Fibroblast of skin of right quadriceps (primary cell): ENCODE measurements around the gene GMDS.
A peak's percentile ranks its signal among the peaks of the same experiment; 100 is the strongest.

Source experiments
- DNase-seq: peaks from one replicate; pipeline ENCODE4 v3.0.0-alpha.2; 2013

Gene GMDS

DNA sequence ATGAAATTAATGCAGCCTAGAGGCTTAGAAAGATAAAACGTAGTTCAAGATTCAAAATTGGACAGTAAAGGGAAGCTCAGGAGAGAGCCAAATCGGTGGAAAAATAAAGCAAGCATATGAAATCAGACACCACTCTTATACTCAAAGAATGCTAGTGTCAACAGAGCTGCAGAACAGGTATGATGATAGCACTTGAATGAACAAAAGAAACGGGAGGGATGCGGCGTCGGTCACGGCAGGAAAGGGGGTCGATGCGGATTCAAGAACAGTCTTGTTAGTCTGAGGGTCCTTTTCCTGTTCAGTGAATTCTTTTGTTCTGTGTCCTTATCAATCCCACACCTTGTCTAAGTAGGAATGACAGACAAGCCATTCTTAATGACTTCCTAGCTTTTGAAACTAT, 521.3 kb downstream of the GMDS start:
- DNase-seq, result no peak

DNA sequence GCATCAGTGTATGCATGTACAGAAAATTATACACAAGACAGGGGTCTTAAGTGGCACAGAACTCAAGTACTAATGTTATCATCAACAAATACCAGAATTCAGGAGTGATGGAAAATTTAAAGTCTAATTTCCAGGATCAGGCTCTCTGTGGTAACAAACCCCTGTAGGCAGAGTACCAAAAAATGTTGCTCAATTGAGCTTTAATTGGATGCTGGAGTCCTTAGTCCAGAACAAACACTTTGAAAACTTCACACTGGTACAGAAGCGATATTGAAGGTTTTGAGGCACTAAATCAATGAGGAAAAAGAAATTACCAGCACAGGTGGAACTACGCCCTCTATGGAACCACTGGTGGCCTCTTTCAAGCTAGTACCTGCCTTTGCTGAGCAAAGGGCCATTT, 522.6 kb downstream of the GMDS start:
- DNase-seq, result no peak

DNA sequence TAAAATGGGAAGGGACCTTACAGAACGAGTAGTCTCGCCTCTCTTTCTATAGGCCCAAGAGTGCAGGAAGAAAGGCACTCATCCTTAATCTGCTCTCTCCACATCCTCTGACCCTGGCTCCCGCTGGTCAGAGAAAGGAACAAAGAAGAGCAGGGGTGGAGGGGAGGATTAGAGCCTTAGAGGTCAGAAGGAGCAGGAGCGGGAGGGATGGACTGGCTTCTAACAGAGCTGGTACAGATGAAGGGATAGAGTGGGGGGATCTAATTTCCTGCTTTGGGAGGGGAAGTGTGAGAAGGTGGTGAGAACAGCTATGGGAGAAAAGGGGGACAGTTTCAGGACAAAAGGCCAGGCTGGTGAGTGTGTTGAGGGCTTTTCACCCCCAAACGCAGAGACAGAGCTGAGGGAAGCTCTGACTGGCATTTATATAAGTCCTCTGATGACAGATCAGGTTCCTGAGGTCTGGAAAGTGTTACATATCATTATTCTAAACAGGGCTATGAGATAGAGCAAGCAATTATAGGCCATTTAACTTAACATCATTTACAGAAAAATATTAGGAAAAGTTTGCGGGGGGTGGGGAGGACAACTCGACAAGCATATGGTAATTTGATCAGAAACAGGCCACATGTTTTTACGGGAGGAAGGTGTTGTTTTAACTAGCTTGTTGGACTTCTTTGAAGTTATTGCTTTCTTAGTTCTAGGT, 524.6 kb downstream of the GMDS start:
- DNase-seq, result no peak

DNA sequence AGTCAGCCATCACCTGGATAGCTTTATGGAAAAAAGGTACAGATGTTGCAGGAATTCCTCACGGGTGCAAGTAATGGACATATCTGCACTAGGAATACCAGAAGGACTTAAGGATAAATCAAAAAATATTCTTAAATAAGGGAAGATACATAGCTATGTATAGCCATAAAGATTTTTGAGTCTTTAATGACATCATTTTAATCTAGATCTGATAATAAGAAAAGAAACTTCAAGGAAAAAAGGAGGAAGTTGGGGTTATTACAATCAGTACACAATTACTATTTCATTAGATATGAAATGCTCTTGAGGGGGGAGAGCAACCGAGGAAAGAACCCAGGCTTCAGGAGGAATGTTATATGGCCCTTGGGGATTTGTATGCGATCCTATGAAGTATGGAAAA, 525.5 kb downstream of the GMDS start:
- no peak for DNase-seq

DNA sequence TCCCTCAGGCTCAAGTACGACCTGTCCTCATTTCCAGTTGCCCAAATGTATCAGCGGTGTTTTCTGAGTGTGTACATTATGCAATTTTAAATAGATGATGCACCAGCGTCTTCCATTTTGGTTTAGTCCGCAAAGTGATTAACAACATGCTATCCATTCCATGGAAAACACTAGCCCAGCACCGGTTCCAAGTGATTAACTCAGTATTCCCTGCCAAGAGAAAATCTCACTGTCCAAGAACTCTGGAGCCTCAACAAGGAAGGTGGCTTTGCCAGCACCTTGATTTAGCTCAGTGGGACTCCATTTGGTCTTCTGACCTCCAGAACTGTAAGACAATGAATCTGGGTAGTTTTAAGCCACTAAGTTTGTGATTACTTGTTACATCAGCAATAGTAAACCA, 528.5 kb downstream of the GMDS start:
- no peak for DNase-seq

DNA sequence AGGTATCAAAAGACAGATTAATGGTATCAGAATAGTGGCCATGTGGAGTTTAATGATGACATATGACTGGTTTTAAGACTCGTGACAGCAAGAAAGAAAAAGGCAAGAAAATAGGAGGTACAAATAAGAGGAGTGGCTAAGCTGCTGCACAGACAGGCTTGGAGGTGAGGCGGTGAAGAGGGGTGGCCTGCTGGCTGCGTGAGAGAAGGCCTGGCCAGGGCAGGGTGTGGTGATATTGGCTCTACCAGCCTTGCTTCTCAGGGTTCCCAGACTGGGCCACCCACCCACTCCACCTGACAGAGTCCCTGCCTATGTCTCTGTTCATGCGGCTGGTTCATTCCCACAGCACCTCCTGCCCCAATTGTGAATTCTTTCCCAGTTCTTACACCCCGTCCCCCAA, 529.0 kb downstream of the GMDS start:
- DNase-seq, result no peak

DNA sequence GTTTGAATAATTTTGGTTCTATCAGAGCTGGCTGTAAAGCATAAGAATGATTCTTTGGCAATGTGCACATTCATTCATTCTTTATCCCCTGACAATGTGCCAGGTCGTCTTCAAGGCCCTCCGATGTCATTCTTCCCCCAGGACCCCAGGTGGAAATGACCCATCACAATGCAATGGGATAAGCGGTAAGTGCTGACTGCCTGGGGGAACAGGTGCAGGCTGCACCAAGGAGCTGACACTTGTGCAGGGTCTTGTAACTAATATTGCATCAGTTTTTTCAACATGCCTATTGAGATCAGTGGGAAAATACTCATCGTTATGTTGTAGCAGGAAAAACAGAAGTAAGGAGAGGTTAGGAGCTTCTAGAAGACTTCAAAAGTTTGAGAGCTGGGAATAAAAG, 530.1 kb downstream of the GMDS start:
- no peak for DNase-seq

DNA sequence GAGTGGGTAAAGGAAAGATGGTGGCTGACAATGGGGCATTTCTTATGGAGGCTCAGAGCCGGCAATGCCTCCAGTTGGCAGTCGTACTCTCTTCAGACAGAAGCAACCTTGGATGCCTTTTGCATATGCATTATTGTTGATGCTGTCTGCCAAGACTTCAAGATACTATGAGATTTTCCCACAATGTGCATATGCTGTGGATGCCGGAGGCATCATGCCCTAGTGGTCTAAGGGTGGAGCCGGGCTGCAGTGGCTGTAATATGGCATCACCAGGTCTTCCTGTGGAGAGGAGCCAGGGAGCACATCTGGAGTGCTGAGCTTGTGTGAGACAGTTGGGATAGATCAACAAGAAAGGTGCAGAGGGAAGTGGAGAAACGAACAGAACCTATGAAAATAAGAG, 530.8 kb downstream of the GMDS start:
- DNase-seq, result no peak

DNA sequence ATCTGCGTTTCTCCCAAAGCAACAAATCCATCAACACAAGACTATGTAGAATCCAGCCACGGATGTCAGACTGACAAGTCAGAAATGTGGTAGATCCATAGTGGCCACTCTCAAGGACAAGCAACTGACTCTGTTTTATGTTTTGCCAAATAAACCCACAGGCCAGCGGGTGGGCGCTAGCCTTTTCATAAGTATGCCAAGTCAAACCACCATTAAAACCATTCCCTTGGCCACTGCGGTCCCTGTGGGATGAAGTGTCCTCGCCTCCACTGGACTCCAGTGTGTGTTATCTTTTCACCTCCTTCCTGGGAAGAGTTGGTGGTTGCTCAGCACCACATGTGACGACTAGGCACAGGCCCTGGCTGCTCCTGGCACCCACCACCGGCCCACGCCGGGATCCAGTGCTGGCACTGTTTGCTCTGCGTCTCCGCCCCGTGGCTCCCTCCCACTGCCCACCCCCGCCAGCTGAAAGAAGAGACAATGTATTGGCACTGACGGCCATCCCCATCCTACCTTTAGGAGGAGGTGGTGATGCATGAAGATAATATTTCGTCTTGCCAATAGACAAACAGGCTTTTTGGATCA, 532.3 kb downstream of the GMDS start:
- DNase-seq, result no peak

DNA sequence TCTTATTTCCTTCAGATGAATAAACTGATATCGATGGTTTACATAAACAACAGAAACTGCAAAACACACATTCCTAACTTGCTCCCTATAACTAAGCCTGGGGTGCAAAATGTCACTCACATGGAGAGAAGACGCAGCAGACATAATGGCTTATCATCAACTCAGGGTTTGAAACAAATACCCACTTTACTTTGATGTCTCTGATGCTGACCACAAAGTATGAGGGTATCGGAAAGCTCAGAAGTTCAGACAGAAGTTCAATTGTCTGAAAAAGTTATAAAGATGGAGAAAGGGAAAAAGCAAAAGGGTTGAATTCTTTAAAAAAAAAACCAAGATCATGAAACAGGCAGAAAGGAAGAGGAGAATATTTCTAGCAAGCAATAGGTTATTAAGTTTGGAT, 533.0 kb downstream of the GMDS start:
- no peak for DNase-seq

DNA sequence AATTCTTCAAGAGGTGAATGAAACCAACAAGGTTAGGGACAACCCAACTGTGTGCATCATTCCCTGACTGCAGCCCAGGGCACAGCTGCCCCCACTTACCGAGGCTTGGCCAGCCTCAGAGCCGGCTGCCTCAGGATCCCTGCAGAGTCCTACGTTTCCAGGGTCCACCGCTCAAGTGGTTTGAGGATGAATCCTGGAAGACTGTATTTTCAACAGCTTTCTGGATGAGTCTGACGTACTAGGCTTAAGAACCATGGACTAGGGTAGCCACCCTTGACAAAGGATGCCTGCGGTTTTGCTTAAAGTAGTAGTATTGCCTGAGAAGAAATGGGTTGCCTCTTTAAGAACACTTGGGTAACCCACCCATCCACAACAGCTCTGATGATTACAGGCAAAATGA, 534.3 kb downstream of the GMDS start:
- DNase-seq, result no peak

DNA sequence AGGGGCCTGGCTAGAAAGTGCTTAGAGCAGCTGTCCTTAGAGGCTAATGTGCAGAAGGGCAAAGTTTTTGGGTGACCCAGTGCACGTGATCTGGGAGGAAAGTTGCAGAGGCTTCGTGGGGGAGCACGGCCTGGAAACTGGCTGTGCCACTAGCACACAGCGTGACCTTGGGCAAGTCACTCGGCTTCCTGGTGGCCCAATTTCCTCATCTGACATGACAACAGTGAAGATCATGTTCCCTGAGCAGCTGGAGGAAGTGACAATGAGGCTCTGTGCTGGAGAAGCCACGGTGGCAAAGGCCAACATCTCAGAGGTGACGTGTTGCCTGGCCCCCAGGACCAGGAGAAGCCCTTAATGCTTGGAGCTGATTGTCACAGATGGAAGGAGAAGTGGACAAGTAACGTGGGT, 536.2 kb downstream of the GMDS start:
- no peak for DNase-seq

DNA sequence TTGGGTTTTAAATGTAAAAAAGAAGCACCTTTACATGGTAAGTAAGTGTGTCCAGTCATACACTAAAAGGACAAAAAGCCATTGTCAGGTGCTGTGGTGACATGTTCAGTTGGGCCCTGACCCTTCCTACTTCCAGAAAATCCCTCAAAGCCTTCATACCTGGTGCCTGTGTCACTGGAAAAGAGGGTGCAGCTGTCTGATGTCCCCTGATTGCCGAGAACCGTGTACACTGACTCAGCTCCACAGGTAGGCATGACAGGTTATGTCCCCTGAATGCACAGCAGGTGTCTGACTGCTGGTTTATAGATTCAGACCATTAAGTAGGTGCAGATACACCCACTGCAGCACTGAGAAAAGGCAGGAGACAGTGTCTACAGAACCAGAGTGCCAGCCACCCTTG, 536.6 kb downstream of the GMDS start:
- no peak for DNase-seq

DNA sequence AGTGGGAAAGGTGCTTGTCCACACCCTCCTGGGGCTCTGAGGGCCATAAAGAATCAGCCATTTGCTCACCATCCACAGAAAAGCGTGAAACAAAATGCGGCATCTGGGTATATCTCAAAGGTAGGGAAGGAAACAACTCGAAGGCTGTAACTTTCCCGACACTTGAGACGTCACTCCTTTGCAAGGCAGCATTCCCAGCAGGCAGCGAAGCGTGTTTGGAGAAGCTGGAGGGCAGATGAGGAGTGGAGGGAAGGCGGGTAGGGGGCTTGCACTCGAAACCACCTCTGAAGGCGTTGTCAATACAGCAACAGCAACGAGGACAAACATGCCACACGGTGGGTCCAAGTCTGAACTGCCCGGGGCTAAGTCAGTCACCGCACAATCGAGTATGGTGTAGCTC, 537.3 kb downstream of the GMDS start:
- DNase-seq, result no peak

DNA sequence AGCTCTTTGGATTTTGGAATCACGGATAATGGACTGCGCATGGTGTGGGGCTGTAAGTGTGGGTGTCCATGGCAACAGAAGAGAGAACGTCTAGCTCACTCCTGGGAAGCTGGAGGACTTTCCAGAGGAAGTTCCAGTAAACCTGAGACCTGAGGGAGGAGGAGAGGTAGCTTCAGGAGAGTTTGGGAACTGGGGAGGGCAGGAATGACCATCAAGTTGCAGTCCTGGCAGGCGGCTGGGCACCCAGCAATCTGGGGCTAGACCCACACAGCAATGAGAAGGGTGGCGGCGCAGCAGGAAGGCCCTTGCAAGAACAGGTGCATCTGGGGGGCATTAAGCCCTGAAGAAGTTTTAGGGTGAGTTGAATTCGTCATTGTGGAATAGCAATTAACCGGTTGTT, 539.8 kb downstream of the GMDS start:
- DNase-seq, result no peak

DNA sequence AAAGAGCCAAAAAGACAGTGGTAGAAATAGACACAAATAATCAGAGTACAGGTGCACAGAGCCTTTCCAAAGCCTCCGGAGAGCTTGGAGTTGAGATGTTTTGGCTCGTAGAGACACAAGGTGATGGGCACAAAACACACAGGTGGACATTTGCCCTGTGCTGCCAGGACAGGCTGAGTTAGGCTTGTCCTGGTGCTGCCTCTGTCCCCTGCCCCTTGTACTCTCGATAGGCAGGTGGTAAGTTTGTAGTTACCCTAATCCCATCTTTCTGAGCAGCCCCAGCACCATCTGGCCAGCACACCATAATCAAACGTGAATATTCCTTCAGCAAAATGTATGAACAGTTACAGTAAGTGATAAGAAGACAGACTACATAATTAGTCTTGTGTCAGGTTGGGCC, 540.2 kb downstream of the GMDS start:
- no peak for DNase-seq

DNA sequence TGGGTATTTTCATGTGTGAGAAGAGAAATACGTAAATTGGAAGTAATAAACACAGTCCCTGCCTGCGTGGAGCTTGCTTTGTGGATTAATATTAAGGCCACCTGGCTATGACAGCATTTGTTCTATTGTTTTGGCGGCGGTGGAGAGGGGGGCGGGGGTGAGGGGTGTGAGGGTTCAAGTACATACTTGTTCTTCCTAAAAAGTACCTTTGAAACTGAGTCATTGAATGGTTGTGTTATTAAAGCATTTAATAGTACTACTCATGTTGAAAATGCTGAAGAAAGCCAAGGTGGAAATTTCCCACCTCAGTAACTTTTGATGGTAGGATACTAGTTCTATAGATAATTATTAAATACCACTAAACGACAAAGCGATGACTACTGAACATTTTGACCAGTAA, 540.7 kb downstream of the GMDS start:
- DNase-seq, result no peak

DNA sequence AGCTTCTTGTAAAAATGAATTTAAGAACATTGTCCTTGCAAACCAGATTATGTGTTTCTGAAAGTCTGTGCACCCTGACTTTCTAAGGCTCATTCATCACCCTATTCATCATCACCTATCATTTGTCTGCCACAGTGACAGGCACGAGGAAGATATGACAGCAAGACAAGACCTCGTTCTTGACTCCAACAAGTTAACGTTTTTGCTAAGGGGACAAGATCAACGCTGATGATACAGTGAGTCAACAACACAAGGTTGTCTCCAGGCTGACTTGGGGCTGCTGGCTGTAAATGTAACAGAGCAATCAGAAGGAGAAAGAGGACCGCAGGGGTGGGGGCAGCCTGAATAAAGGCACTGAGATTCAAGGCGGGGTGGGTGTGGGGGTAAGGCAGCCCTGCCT, 541.5 kb downstream of the GMDS start:
- no peak for DNase-seq

DNA sequence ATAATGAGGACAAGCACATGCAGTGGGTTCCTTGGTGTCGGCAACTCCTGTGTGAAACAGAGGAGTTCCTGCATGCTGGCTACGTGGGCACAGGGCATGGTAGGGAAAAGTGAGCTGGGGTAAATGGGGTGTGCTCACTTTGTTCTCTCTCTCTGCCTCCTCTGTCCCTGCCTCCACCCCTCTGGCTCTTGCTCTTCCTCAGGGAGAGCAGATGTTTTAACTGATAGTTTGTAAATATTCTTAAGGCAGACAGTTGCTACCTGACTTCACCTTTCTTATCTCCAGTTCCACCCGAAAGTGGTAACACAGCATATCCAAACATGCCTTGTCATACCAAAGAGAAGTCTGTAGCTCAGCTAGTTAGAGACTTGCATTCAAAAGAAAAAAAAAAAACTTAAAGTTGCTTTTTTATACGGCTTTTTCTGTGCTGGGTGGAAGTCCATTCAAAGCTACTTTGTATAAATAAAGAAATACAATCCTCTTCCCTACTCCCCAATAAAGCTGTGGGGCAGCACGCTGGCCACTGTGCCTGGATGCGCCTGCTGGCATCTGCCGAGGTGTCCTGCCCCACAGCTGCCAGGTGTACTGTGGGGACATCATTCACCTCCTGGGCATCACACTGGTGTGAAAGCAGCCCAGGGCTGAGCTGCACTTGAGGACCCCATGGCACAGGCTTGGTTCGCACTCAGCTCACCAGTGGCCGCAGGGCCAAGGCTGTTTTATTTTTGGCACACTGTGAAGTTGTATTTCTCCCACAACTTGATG, 542.1 kb downstream of the GMDS start:
- DNase-seq, result no peak

DNA sequence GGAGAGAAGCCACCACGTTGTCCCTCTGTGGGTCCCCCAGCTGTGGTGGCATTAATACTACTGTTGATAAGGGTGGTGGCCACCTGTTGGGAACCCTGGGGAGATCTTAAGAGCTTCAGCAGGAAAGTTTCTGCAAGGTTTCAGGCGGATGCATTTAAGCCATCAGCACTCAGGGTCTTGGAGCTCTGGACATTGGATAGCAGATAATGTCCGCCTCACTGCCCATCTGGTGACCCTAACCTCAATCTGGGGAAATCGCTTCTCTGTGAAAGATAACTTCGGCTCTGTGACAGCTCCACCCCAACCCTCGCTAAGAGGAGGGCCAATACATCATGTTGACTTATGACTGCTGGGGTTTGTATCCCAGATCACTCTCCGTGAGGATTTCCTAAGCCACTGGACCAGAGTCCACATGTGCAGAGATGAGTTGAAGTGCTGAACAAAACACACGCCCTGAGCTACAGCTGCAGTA, 542.8 kb downstream of the GMDS start:
- no peak for DNase-seq

DNA sequence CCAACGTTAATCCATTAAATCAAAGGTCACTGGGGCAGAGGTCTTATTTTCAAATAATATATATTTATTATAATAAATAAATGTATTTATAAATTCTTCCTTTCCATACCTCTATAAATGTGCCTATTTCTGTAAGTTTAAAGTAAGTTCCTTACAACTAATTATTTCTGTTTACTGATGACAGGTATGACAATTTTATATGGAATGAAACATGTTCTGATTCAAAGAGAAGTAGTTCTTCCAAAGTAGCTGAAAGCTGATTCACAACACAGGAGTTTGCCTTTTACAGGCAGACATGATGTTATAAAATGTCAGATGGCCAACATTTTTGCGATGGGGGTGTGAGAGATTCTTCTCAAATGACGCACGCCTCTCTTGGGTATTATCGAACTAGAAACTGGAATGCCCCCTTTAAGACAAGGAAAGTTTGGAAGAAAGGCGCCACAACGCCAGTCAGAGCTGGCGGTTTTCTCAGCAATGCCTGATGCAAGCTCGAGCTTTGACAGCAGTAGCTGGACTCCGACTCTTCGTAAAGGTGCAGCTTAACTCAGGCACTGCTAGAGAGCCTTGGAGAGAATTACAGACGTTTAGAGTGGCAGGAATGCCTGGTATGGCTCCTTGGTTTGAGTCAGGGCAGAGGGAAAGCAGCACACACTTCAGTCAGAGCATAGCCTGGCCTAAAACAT, 543.6 kb downstream of the GMDS start:
- peak; percentile 98 for DNase-seq

DNA sequence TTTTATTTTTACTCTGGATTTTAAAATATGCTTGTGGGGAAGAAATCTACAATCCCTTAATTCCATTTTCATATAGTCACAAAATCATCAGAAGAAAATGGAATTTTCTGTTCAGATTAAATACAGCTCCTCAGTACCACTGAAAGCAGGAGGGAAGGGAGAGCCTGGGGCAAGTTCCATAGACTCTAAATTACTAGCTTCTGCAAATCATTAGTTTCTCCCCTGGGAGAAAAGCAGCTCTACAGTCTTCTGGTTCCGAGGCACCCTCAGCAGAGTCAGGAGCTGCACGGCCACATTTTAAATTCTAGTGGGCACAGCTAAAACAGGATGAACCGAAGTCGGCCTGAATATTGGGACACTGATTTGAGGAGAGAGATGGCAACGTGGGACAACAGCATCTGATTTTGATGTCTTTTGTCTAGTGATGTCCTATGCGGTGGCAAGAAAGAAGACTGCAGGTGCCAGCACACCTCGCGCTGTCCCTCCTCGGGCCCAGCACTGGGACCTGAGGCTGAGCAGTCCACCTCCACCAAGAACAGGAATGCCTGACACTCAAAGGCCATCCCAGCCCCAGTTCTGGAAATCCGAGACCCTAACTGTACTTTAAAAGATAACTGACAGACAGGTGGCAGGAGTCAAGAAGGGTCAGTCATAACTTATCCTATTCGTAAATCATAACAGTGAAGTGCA, 545.0 kb downstream of the GMDS start:
- no peak for DNase-seq

DNA sequence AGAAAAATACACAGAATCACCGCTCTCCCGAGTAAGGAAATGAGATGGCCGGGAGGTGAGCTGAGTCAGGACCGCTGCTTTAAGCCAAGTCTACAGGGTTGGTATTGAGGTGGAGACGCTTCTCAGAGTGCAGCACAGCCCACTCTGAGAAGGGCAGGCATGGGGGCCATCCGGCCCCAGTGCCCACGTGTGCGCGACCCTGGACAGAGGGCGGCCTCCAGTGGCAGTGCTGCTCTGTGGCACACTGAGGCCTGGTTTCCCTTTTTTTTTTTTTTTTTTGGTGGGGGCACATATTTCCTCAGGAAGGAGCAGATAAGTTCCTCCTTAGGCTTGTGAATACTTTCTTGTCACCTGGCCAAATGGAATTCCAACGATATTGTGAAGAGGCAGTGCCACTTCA, 546.9 kb downstream of the GMDS start:
- no peak for DNase-seq
